HUES64 (cell line): ENCODE measurements around the gene ATP2B2. TPM values are rescaled to one million over a fixed set of nuclear protein-coding genes. Genes with fewer than 3 reads are reported as not detected.

Experiments used
- H3K27ac ChIP-seq: 2 replicates; pipeline ENCODE4 v1.7.0; 2013; ENCODE audit warnings: low read depth, low read length, inconsistent platforms
- H3K27me3 ChIP-seq: 2 replicates; pipeline ENCODE4 v1.6.1; 2013; ENCODE audit warnings: mild to moderate bottlenecking, low read length; ENCODE audit not compliant: insufficient read depth
- H3K36me3 ChIP-seq: 2 replicates; pipeline ENCODE4 v1.6.1; 2013; ENCODE audit warnings: mild to moderate bottlenecking, low read length; ENCODE audit not compliant: insufficient read depth
- H3K4me1 ChIP-seq: 2 replicates; pipeline ENCODE4 v1.6.1; 2013; ENCODE audit warnings: mild to moderate bottlenecking, low read length, moderate library complexity; ENCODE audit not compliant: insufficient read depth
- H3K4me3 ChIP-seq: 2 replicates; pipeline ENCODE4 v1.5.1; 2013; ENCODE audit warnings: mild to moderate bottlenecking, low read length, moderate library complexity
- H3K9ac ChIP-seq: 2 replicates; pipeline ENCODE4 v1.6.1; 2013; ENCODE audit warnings: mild to moderate bottlenecking, low read depth, low read length
- H3K9me3 ChIP-seq: 2 replicates; pipeline ENCODE4 v1.6.1; 2013; ENCODE audit warnings: low read depth, low read length; ENCODE audit not compliant: insufficient read depth
- WGBS: fragments of 150-250, 120-280 bp; methylation state at CpG from one replicate; pipeline ENCODE4 v1.1.7; 2013; ENCODE audit warnings: missing lambda C conversion rate; 5-methylcytosine and 5-hydroxymethylcytosine counted together
- polyA plus RNA-seq, 2 experiments: library from polyadenylated mRNA; stranded (reverse); fragments of 50-300 nt; gene quantifications; one replicate each; pipeline ENCODE4 v1.2.3, GENCODE V29; 2013

The ATP2B2 gene
- polyA plus RNA-seq (2013, experiment 1 of 2), result 0.15 TPM
- polyA plus RNA-seq (2013, experiment 2 of 2), result 0.32 TPM

DNA sequence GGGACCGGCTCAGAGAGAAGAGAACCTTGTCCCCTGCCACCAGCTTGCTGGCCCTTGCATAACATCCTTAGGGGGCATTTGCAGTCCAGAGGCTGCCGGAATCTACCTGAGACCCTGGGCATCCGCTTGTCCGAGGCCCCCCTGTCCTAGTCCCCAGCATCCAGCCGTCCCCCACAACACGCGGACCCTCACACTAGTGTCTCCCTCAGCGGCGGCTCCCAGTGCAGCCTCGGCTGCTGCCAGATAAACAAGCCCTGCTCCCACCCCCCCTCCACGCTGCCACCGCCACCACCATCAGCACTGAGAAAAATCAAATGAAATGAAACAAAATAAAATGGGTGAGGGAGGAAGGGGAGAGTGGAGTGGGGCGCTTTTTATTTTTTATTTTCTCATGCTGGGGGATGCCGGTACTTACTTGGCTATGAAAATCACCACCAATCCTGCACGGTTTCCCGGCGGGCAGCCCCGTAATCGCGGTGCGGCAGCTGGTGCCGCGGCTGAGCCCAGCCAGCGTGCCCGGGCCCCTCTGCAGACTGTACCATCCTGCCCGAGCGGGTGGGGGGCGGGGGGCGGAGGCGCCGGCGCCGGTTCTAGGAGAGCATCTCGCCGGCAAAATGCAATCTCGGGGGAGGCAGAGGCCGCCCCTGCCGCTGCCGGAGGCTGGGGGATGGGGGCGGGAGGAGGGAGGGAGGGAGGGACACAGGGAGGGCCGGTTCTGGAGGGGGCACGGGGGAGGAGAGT is at the start of gene ATP2B2:
Gene ATP2B2, minus strand, starts transcription at position 537 of the 741 bp plus-strand sequence. CDS start 56,043 bp downstream, outside the sequence.
- H3K27ac ChIP-seq, result no peak within 1 kb of the TSS
- H3K27me3 ChIP-seq, result peaks cover 18% of the 10 kb centered on the region
- no peaks in the 10 kb centered on the region for H3K9me3 ChIP-seq
- peak within 1 kb of the TSS; percentile 47 for H3K4me3 ChIP-seq
- H3K4me1 ChIP-seq, result 0 out of 2 replicates have a peak, but pooled peaks cover 4% of the 10 kb centered on the region
- H3K9ac ChIP-seq, result no peak within 1 kb of the TSS
- 13% methylated on average over 33 of the region's 42 CpGs for WGBS
- no peaks in the 10 kb centered on the region for H3K36me3 ChIP-seq

DNA sequence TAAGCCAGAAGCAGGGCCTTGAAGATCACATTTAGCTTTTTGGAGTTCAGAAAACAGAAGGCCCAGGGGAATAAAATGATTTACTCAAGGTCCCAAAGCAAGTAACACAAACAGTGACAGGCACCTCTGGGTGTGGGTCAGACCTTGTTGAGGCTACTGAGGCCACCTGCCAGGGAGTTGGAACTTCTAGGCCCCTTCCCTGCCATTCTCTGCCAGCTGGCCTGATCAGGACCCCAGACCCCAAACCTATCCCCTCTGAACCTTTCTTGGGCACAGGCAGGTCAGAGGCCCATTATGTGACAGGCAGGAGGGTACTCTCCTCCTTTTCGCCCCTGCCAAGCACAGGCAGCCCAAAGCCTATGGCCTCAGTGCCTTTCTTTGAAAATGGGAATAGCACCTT is 49.4 kb upstream of the ATP2B2 start:
- no peak overlapping the region for H3K4me3 ChIP-seq
- peaks cover 17% of the 10 kb centered on the region for H3K4me1 ChIP-seq
- no peak overlapping the region; the same call in 1 of the 2 replicates for H3K27ac ChIP-seq
- no peaks in the 10 kb centered on the region for H3K9me3 ChIP-seq
- H3K9ac ChIP-seq, result no peak overlapping the region
- 88% methylated on average over 1 of the region's 1 CpG for WGBS
- H3K27me3 ChIP-seq, result no peaks in the 10 kb centered on the region
- H3K36me3 ChIP-seq, result no peaks in the 10 kb centered on the region

GRCh38 chr3:10554236-10554611 is 48.8 kb upstream of the ATP2B2 start:
- no peaks in the 10 kb centered on the region for H3K27me3 ChIP-seq

GRCh38 chr3:10553591-10554235 is 48.3 kb upstream of the ATP2B2 start:
- 25% methylated on average over 9 of the region's 9 CpGs for WGBS
- Histone ChIP-seq H3K27me3 (no peaks in the 10 kb centered on the region), H3K9me3 (no peaks in the 10 kb centered on the region), H3K4me3 (no peak overlapping the region), H3K36me3 (no peaks in the 10 kb centered on the region), H3K27ac (peak overlapping the region; percentile 66), H3K9ac (peak overlapping the region; percentile 4; the same call in 1 of the 2 replicates), H3K4me1 (peaks cover 17% of the 10 kb centered on the region)

More at GRCh38 chr3:10554236-10554611, 48.8 kb upstream of the ATP2B2 start:
- H3K9me3 ChIP-seq, result no peaks in the 10 kb centered on the region
- 94% methylated on average over 3 of the region's 3 CpGs for WGBS
- H3K27ac ChIP-seq, result peak overlapping the region; percentile 62
- H3K36me3 ChIP-seq, result no peaks in the 10 kb centered on the region
- H3K9ac ChIP-seq, result no peak overlapping the region
- peaks cover 17% of the 10 kb centered on the region for H3K4me1 ChIP-seq
- no peak overlapping the region for H3K4me3 ChIP-seq

DNA sequence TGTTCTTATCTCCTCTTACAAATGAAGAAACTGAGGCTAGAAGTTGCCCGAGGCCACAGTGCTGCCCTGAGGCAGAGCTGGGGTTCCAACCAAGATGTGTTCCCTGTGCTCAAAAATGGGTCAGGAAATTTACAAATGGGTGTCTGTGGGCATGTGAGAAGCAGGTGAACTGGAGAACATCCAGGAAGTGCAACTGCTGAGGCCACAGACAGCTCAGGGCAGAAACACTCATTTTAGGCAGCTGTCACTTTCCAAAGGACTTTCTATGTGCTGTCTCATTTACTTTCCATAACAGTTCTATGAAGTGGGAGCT is 47.2 kb upstream of the ATP2B2 start:
- H3K4me1 ChIP-seq, result peaks cover 17% of the 10 kb centered on the region
- no peak overlapping the region for H3K27ac ChIP-seq
- 90% methylated on average over 1 of the region's 1 CpG for WGBS
- H3K4me3 ChIP-seq, result no peak overlapping the region
- H3K9me3 ChIP-seq, result no peaks in the 10 kb centered on the region
- H3K9ac ChIP-seq, result no peak overlapping the region
- H3K27me3 ChIP-seq, result no peaks in the 10 kb centered on the region
- H3K36me3 ChIP-seq, result no peaks in the 10 kb centered on the region

GRCh38 chr3:10551821-10552630 is 46.6 kb upstream of the ATP2B2 start:
- Histone ChIP-seq H3K9ac (no peak overlapping the region), H3K9me3 (no peaks in the 10 kb centered on the region), H3K4me1 (peaks cover 17% of the 10 kb centered on the region), H3K4me3 (no peak overlapping the region), H3K36me3 (no peaks in the 10 kb centered on the region), H3K27me3 (no peaks in the 10 kb centered on the region), H3K27ac (no peak overlapping the region)
- 75% methylated on average over 19 of the region's 19 CpGs for WGBS

DNA sequence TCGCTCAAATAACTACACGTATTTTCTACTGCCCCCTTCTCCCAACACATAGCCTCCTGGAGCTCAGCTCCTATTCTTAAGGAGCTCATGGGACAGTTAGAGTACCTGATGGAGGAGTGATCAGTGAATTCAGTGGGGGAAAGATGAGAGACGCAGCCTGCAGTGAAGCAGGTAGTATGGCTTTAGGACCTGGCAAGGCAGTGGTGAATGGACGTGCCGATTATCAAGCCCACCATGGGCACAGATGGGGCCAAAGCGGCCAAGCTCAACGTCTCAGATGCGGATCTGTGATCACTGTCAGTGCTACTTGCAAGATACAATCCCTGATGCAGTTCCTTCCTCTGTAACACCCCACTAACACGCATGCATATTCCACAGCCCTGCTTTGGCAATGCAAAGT is 45.8 kb upstream of the ATP2B2 start:
- peaks cover 17% of the 10 kb centered on the region for H3K4me1 ChIP-seq
- no peaks in the 10 kb centered on the region for H3K36me3 ChIP-seq
- no peaks in the 10 kb centered on the region for H3K9me3 ChIP-seq
- no peak overlapping the region for H3K9ac ChIP-seq
- no peaks in the 10 kb centered on the region for H3K27me3 ChIP-seq
- WGBS, result 92% methylated on average over 8 of the region's 9 CpGs
- H3K27ac ChIP-seq, result no peak overlapping the region
- no peak overlapping the region for H3K4me3 ChIP-seq

GRCh38 chr3:10550705-10551104 is 45.3 kb upstream of the ATP2B2 start:
- Histone ChIP-seq H3K27ac (no peak overlapping the region), H3K9me3 (no peaks in the 10 kb centered on the region), H3K4me1 (peaks cover 17% of the 10 kb centered on the region), H3K36me3 (no peaks in the 10 kb centered on the region), H3K27me3 (no peaks in the 10 kb centered on the region), H3K9ac (no peak overlapping the region), H3K4me3 (no peak overlapping the region)
- WGBS, result 87% methylated on average over 10 of the region's 10 CpGs

- WGBS, result 93% methylated on average over 2 of the region's 2 CpGs
- H3K9me3 ChIP-seq, result no peaks in the 10 kb centered on the region
- no peak overlapping the region for H3K9ac ChIP-seq
- H3K36me3 ChIP-seq, result no peaks in the 10 kb centered on the region
- no peak overlapping the region for H3K27ac ChIP-seq
- no peak overlapping the region for H3K4me3 ChIP-seq
- H3K27me3 ChIP-seq, result no peaks in the 10 kb centered on the region
- peaks cover 17% of the 10 kb centered on the region for H3K4me1 ChIP-seq
These were observed 44.3 kb upstream of the ATP2B2 start for GRCh38 chr3:10549617-10550230.

- H3K4me1 ChIP-seq, result peaks cover 11% of the 10 kb centered on the region
- H3K9me3 ChIP-seq, result no peaks in the 10 kb centered on the region
- H3K9ac ChIP-seq, result no peak overlapping the region
- H3K27me3 ChIP-seq, result no peaks in the 10 kb centered on the region
- H3K4me3 ChIP-seq, result no peak overlapping the region
- H3K27ac ChIP-seq, result no peak overlapping the region
- H3K36me3 ChIP-seq, result no peaks in the 10 kb centered on the region
These were observed 43.6 kb upstream of the ATP2B2 start for GRCh38 chr3:10548992-10549391.
